GM20000 (cell line): Measurements from ENCODE around the gene CARD19.

Source experiments
- DNase-seq: peaks from one replicate; pipeline ENCODE4 v3.0.0; 2012; ENCODE audit warnings: low spot score
- CTCF ChIP-seq: IDR thresholded peaks from 2 replicates; pipeline ENCODE4 v1.5.1; 2012; ENCODE audit warnings: mild to moderate bottlenecking, control low read depth; ENCODE audit errors: extremely low read depth, missing control alignments

Gene CARD19

GRCh38 chr9:93111001-93111370 is 15.0 kb downstream of the CARD19 start:
- no peak for DNase-seq
- TF ChIP-seq CTCF, result no peak

GRCh38 chr9:93111371-93112115 is 15.5 kb downstream of the CARD19 start:
- no peak for TF ChIP-seq CTCF
- DNase-seq, result no peak

GRCh38 chr9:93112116-93112863 is 16.3 kb downstream of the CARD19 start:
- no peak for TF ChIP-seq CTCF

GRCh38 chr9:93112864-93113389 is 16.9 kb downstream of the CARD19 start:
- DNase-seq, result no peak
- TF ChIP-seq CTCF, result no peak

More at GRCh38 chr9:93112116-93112863, 16.3 kb downstream of the CARD19 start:
- no peak for DNase-seq

- no peak for TF ChIP-seq CTCF
- no peak for DNase-seq
These were observed 18.4 kb downstream of the CARD19 start for GRCh38 chr9:93114169-93114983.

- no peak for TF ChIP-seq CTCF
- no peak for DNase-seq
These were observed 18.9 kb downstream of the CARD19 start for GRCh38 chr9:93114984-93115335.
